GM23248 (cell line): ENCODE results near the gene CDH22.

Experiments
- EZH2 ChIP-seq: fragments of 200-600 bp; sonication (generic); IDR thresholded peaks from 2 replicates; pipeline ENCODE4 v1.6.1; 2018; ENCODE audit warnings: antibody characterized with exemption, mild to moderate bottlenecking; ENCODE audit not compliant: insufficient read depth, poor library complexity, severe bottlenecking
- EZH2phosphoT487 ChIP-seq: fragments of 200-600 bp; sonication (generic); IDR thresholded peaks from 2 replicates; pipeline ENCODE4 v1.6.1; 2018; ENCODE audit warnings: antibody characterized with exemption, moderate library complexity, mild to moderate bottlenecking, low read depth; ENCODE audit not compliant: insufficient read depth

- TF ChIP-seq EZH2 (no peak), EZH2phosphoT487 (no peak)
These were observed 21.9 kb upstream of the CDH22 start for GRCh38 chr20:46330072-46330763.
